Keratinocyte (primary cell): Measurements from ENCODE around the gene SPATS2L. TPM values are rescaled to one million over a fixed set of nuclear protein-coding genes. Genes with fewer than 3 reads are reported as not detected.

ENCODE experiments used
- DNase-seq: peaks from one replicate; pipeline ENCODE4 v3.0.0-alpha.2; 2011; ENCODE audit warnings: low read depth, missing footprints, low spot score
- FAIRE-seq: peaks from 2 replicates; lab custom pipeline; 2011; peaks lifted over from hg19 to GRCh38; lab: Jason Lieb, UNC
- H2AFZ ChIP-seq: 2 replicates; pipeline ENCODE4 v1.6.0; 2012; ENCODE audit warnings: low read length, control low read depth, inconsistent platforms; ENCODE audit not compliant: control insufficient read depth
- H3K27ac ChIP-seq: 2 replicates; pipeline ENCODE4 v1.5.1; 2011; ENCODE audit warnings: low read length; ENCODE audit not compliant: control insufficient read depth, insufficient read depth
- H3K27me3 ChIP-seq: 3 replicates; pipeline ENCODE4 v1.6.0; 2011; ENCODE audit warnings: low read length; ENCODE audit not compliant: control insufficient read depth, insufficient read depth; ENCODE audit errors: extremely low read depth
- H3K36me3 ChIP-seq, 2 experiments: 2 replicates in 1 of 2; 3 replicates in 1 of 2; pipeline ENCODE4 v1.5.1; 2011; ENCODE audit warnings: low read length in 2 of 2, mild to moderate bottlenecking in 1 of 2; ENCODE audit not compliant: control insufficient read depth in 2 of 2, insufficient read depth in 2 of 2; ENCODE audit errors: extremely low read depth in 1 of 2
- H3K4me1 ChIP-seq: 3 replicates; pipeline ENCODE4 v1.5.1; 2011; ENCODE audit warnings: low read length; ENCODE audit not compliant: control insufficient read depth, insufficient read depth; ENCODE audit errors: extremely low read depth
- H3K4me2 ChIP-seq: 3 replicates; pipeline ENCODE4 v1.6.0; 2011; ENCODE audit warnings: low read depth, low read length; ENCODE audit not compliant: control insufficient read depth, insufficient read depth; ENCODE audit errors: extremely low read depth
- H3K4me3 ChIP-seq, 3 experiments: fragments of 200-600 bp in 1 of 3; sonication (generic) in 1 of 3; 2 replicates in 2 of 3; 3 replicates in 1 of 3; pipeline ENCODE4 v1.5.1; 2011 to 2016; ENCODE audit warnings: low read length in 3 of 3, mild to moderate bottlenecking in 3 of 3, control low read depth in 2 of 3, inconsistent platforms in 1 of 3, low read depth in 1 of 3, mixed read lengths in 1 of 3, mixed run types in 1 of 3, moderate library complexity in 1 of 3; ENCODE audit not compliant: control insufficient read depth in 2 of 3, insufficient read depth in 2 of 3; ENCODE audit errors: extremely low read depth in 1 of 3
- H3K79me2 ChIP-seq: 2 replicates; pipeline ENCODE4 v1.6.0; 2012; ENCODE audit warnings: low read length; ENCODE audit not compliant: control insufficient read depth, insufficient read depth
- H3K9ac ChIP-seq: 3 replicates; pipeline ENCODE4 v1.6.0; 2011; ENCODE audit warnings: low read length; ENCODE audit not compliant: control insufficient read depth, insufficient read depth; ENCODE audit errors: extremely low read depth
- H3K9me1 ChIP-seq: 3 replicates; pipeline ENCODE4 v1.6.0; 2011; ENCODE audit warnings: low read length; ENCODE audit not compliant: control insufficient read depth, insufficient read depth; ENCODE audit errors: extremely low read depth
- H3K9me3 ChIP-seq: 2 replicates; pipeline ENCODE4 v1.5.1; 2012; ENCODE audit warnings: low read depth, low read length; ENCODE audit not compliant: control insufficient read depth
- H4K20me1 ChIP-seq: 3 replicates; pipeline ENCODE4 v1.6.0; 2011; ENCODE audit warnings: low read length; ENCODE audit not compliant: control insufficient read depth, insufficient read depth; ENCODE audit errors: extremely low read depth
- EZH2 ChIP-seq: IDR thresholded peaks from one replicate; pipeline ENCODE4 v1.6.1; 2012; ENCODE audit warnings: inconsistent platforms, mild to moderate bottlenecking, low read length, moderate library complexity
- dilution Hi-C: fragments of 300-500 bp; cut with MboI; formaldehyde crosslinking; loops from one replicate; pipeline ENCODE4 v1.7.0; 2020; ENCODE audit warnings: low sequenced_read_pairs; ENCODE audit not compliant: extremely low pct_ligation_motif_present
- polyA plus RNA-seq, 5 experiments: library from polyadenylated mRNA; depleted of rRNA in 3 of 5; stranded (reverse) in 3 of 5; stranded (forward) in 1 of 5; unstranded in 1 of 5; fragments of >200 nt; gene quantifications; 1 replicate in 1 of 5; 2 replicates in 3 of 5; 3 replicates in 1 of 5; pipeline versions ENCODE4 v1.2.1 to v1.2.3, GENCODE V29; 2011 to 2012; ENCODE audit warnings: missing spikeins in 2 of 5, low read depth in 1 of 5, low replicate concordance in 1 of 5
- TF ChIP-seq, protein P1 (sequence below), 3 experiments: IDR thresholded peaks in 1 of 3; conservative IDR thresholded peaks in 1 of 3; optimal IDR thresholded peaks in 1 of 3; 2 replicates in 2 of 3; 3 replicates in 1 of 3; pipeline versions ENCODE3 to v1.5.1; 2011; ENCODE audit warnings: low read length in 3 of 3, mild to moderate bottlenecking in 3 of 3, moderate library complexity in 2 of 3, control low read depth in 1 of 3, inconsistent platforms in 1 of 3; ENCODE audit not compliant: insufficient read depth in 2 of 3; ENCODE audit errors: extremely low read depth in 1 of 3

The SPATS2L gene
- polyA plus RNA-seq, 1 donor (not counting 4 experiments of a cell fraction or from before 2014, with no cell fraction given): 95.3 TPM

DNA sequence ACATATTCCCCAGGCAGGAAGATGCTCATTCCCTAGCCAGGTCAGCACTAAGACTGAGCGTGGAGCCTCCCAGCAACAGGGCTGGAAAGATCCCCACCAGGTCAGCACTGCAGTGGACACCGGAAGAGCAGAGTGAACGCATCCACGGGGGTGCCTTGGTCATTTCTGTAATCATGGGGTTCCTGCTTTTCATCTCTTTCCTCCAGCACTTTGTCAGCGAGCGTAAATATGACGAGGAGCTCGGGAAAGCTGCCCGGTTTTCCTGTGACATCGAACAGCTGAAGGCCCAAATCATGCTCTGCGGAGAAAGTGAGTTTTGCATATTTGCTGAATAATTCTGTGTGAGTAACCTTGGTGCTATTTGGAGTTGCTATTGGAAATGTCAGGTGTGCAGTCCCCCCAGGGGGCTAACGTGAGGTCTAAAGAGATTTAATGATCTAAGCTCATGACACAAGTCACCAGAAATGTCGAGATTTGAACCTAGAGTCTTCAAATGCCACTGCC, 163.3 kb downstream of the SPATS2L start:
- Histone ChIP-seq H3K9me3 (no peaks in the 10 kb centered on the region), H3K79me2 (no peaks in the 10 kb centered on the region), H3K4me2 (no peak overlapping the region), H3K9ac (no peak overlapping the region), H3K9me1 (no peaks in the 10 kb centered on the region), H2AFZ (no peak overlapping the region), H3K4me1 (no peaks in the 10 kb centered on the region), H3K4me3 (no peak overlapping the region), H4K20me1 (no peaks in the 10 kb centered on the region), H3K27me3 (no peaks in the 10 kb centered on the region), H3K36me3 (peaks cover 7 to 23% of the 10 kb centered on the region in 2 experiments), H3K27ac (no peak overlapping the region)
- DNase-seq (no peak), FAIRE-seq (no peak)
- TF ChIP-seq EZH2: no peak
- TF ChIP-seq, protein P1, sequence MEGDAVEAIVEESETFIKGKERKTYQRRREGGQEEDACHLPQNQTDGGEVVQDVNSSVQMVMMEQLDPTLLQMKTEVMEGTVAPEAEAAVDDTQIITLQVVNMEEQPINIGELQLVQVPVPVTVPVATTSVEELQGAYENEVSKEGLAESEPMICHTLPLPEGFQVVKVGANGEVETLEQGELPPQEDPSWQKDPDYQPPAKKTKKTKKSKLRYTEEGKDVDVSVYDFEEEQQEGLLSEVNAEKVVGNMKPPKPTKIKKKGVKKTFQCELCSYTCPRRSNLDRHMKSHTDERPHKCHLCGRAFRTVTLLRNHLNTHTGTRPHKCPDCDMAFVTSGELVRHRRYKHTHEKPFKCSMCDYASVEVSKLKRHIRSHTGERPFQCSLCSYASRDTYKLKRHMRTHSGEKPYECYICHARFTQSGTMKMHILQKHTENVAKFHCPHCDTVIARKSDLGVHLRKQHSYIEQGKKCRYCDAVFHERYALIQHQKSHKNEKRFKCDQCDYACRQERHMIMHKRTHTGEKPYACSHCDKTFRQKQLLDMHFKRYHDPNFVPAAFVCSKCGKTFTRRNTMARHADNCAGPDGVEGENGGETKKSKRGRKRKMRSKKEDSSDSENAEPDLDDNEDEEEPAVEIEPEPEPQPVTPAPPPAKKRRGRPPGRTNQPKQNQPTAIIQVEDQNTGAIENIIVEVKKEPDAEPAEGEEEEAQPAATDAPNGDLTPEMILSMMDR (optimal IDR thresholded peaks at IDR 0.05 in 1 of 3, IDR thresholded peaks at IDR 0.05 in 1 of 3, conservative IDR thresholded peaks at IDR 0.05 in 1 of 3; ENCODE audit: extremely low read depth in 1 of 3, insufficient read depth in 2 of 3, low read length in 3 of 3): no peak
- dilution Hi-C loops: no loop called here

- no peak overlapping the region for H3K27ac ChIP-seq
- H3K4me2 ChIP-seq: no peak overlapping the region
- no peaks in the 10 kb centered on the region for H3K79me2 ChIP-seq
- no peak overlapping the region for H3K4me3 ChIP-seq
- H3K27me3 ChIP-seq: no peaks in the 10 kb centered on the region
- dilution Hi-C loops: no loop called here
- H3K9ac ChIP-seq: no peak overlapping the region
- DNase-seq (no peak), FAIRE-seq (no peak)
- no peaks in the 10 kb centered on the region for H3K4me1 ChIP-seq
- no peaks in the 10 kb centered on the region for H3K9me3 ChIP-seq
- H2AFZ ChIP-seq: no peak overlapping the region
- no peaks in the 10 kb centered on the region for H3K9me1 ChIP-seq
- H3K36me3 ChIP-seq: peaks cover 7 to 23% of the 10 kb centered on the region in 2 experiments
- H4K20me1 ChIP-seq: no peaks in the 10 kb centered on the region
- TF ChIP-seq, protein P1 (optimal IDR thresholded peaks at IDR 0.05 in 1 of 3, IDR thresholded peaks at IDR 0.05 in 1 of 3, conservative IDR thresholded peaks at IDR 0.05 in 1 of 3; ENCODE audit: extremely low read depth in 1 of 3, insufficient read depth in 2 of 3, low read length in 3 of 3): no peak
- TF ChIP-seq EZH2: no peak
Measured at GRCh38 chr2:200470230-200470629, 163.7 kb downstream of the SPATS2L start.
